Stomach (tissue), 9 donors: ENCODE measurements around the gene ABCC8. TPM values are rescaled to one million over a fixed set of nuclear protein-coding genes. Genes with fewer than 3 reads are reported as not detected.

Experiments used
- DNase-seq, 2 donors: peaks; one replicate each; pipeline versions ENCODE4 v3.0.0 to v3.0.0-alpha.2; 2013 to 2019
- H3K27ac ChIP-seq, 5 donors: fragments of 200-600 bp in 4 of 5; sonication (generic) in 4 of 5; one replicate each; pipeline ENCODE4 v1.5.1; 2013 to 2019; ENCODE audit warnings: mild to moderate bottlenecking in 1 of 5, moderate library complexity in 1 of 5
- H3K27me3 ChIP-seq, 3 donors: fragments of 200-600 bp; sonication (generic); one replicate each; pipeline ENCODE4 v1.5.1; 2017 to 2019; ENCODE audit warnings: mixed run types in 1 of 3
- H3K36me3 ChIP-seq, 4 donors: fragments of 200-600 bp; sonication (generic); 1 replicate in 3 of 4; 2 replicates in 1 of 4; pipeline ENCODE4 v1.5.1; 2016 to 2019
- H3K4me1 ChIP-seq, 4 donors: fragments of 200-600 bp; sonication (generic); one replicate each; pipeline ENCODE4 v1.5.1; 2016 to 2019
- H3K4me3 ChIP-seq, 4 donors: fragments of 200-600 bp; sonication (generic) in 3 of 4; one replicate each; pipeline ENCODE4 v1.5.1; 2016 to 2019; ENCODE audit warnings: mild to moderate bottlenecking in 1 of 4
- H3K9me3 ChIP-seq, 4 donors: fragments of 200-600 bp; sonication (generic); one replicate each; pipeline ENCODE4 v1.5.1; 2016 to 2019
- EP300 ChIP-seq: sonication (generic); formaldehyde crosslinking; IDR thresholded peaks from one replicate; pipeline ENCODE4 v1.6.1; 2017; ENCODE audit warnings: antibody characterized with exemption
- POLR2A ChIP-seq, 4 donors: fragments of 450-650 bp; IDR thresholded peaks; one replicate each; pipeline ENCODE4 v1.6.1; 2016; ENCODE audit warnings: antibody characterized with exemption in 4 of 4, control low read depth in 2 of 4, mild to moderate bottlenecking in 1 of 4, moderate library complexity in 1 of 4
- POLR2AphosphoS5 ChIP-seq, 3 donors: sonication (generic); formaldehyde crosslinking; IDR thresholded peaks; one replicate each; pipeline ENCODE4 v1.6.1; 2016; ENCODE audit warnings: antibody characterized with exemption in 3 of 3
- WGBS, 5 donors: extraction: QIAGEN DNeasy Blood & Tissue Kit in 3 of 5; methylation state at CpG; one replicate each; pipeline versions ENCODE4 v1.1.5 to v1.1.7; 2013 to 2018; 5-methylcytosine and 5-hydroxymethylcytosine counted together
- intact Hi-C: fragments of 100-400 bp; cut with DNase I; formaldehyde crosslinking; loops from one replicate; pipeline ENCODE4 v1.15.1; 2023; ENCODE audit warnings: low total_unique reads
- polyA plus RNA-seq, 3 donors: library from polyadenylated mRNA; stranded (reverse); fragments of 200-250 nt; gene quantifications; one replicate each; pipeline ENCODE4 v1.2.3, GENCODE V29; 2013
- total RNA-seq, 5 donors: library from RNA; depleted of rRNA; stranded (reverse); fragments of >200 nt; gene quantifications; one replicate each; pipeline versions ENCODE4 v1.1.0 to v1.2.3, GENCODE V29; 2014 to 2016
- TF ChIP-seq, protein P1 (sequence below), 7 experiments: fragments of 450-650 bp in 4 of 7; fragments of 200-600 bp in 3 of 7; sonication (generic) in 3 of 7; IDR thresholded peaks; one replicate each; pipeline ENCODE4 v1.5.1; 2016 to 2019; ENCODE audit warnings: antibody characterized with exemption in 7 of 7, control low read depth in 2 of 7, mild to moderate bottlenecking in 1 of 7
- donor health status: healthy with polysubstance abuse.
- donor health status: Bipolar disorder and iron deficiency.
- donor health status: healthy.

ABCC8 gene
- total and polyA plus RNA-seq, 8 donors: 3.9 to 69.6 (median 32.1) TPM; not detected in 1

GRCh38 chr11:17388609-17389210 lies 87.9 kb downstream of the ABCC8 start, which contains the start of gene KCNJ11:
Gene KCNJ11 (minus strand): TSS chr11:17388659. CDS start chr11:17388091, 568 bp downstream.
- WGBS, 5 donors: 2 to 7% (median 3%) methylated on average over 25 to 53 of the region's 53 CpGs
- H3K27me3 ChIP-seq: peaks cover 0 to 15% (median 0%) of the 10 kb centered on the region in 3 donors

GRCh38 chr11:17387811-17388210 lies 88.8 kb downstream of the ABCC8 start:
- Histone ChIP-seq H3K27ac (no peak overlapping the region), H3K27me3 (peaks cover 0 to 15% (median 0%) of the 10 kb centered on the region in 3 donors), H3K9me3 (no peaks in the 10 kb centered on the region), H3K4me3 (peak overlapping the region in 2 of 4 donors; percentile 60 to 62), H3K4me1 (peaks cover 4 to 38% (median 18%) of the 10 kb centered on the region in 4 donors), H3K36me3 (no peaks in the 10 kb centered on the region)
- TF ChIP-seq POLR2A (IDR thresholded peaks at IDR 0.05): no peak
- TF ChIP-seq, protein P1, sequence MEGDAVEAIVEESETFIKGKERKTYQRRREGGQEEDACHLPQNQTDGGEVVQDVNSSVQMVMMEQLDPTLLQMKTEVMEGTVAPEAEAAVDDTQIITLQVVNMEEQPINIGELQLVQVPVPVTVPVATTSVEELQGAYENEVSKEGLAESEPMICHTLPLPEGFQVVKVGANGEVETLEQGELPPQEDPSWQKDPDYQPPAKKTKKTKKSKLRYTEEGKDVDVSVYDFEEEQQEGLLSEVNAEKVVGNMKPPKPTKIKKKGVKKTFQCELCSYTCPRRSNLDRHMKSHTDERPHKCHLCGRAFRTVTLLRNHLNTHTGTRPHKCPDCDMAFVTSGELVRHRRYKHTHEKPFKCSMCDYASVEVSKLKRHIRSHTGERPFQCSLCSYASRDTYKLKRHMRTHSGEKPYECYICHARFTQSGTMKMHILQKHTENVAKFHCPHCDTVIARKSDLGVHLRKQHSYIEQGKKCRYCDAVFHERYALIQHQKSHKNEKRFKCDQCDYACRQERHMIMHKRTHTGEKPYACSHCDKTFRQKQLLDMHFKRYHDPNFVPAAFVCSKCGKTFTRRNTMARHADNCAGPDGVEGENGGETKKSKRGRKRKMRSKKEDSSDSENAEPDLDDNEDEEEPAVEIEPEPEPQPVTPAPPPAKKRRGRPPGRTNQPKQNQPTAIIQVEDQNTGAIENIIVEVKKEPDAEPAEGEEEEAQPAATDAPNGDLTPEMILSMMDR (IDR thresholded peaks at IDR 0.05): no peak
- no peak for TF ChIP-seq EP300
- 88 to 91% (median 90%) methylated on average over 17 to 20 of the region's 20 CpGs for WGBS, 5 donors
- no peak for DNase-seq
- intact Hi-C loops: no loop called here

More at GRCh38 chr11:17388609-17389210, 87.9 kb downstream of the ABCC8 start, which contains the start of gene KCNJ11:
- intact Hi-C loops: no loop called here
- peaks cover 4 to 38% (median 18%) of the 10 kb centered on the region in 4 donors for H3K4me1 ChIP-seq
- H3K9me3 ChIP-seq: no peaks in the 10 kb centered on the region
- DNase-seq: peak; percentile 35 to 54
- H3K36me3 ChIP-seq: no peaks in the 10 kb centered on the region
- peak within 1 kb of the TSS; percentile 51 to 62 (median 60) for H3K4me3 ChIP-seq
- H3K27ac ChIP-seq: peak within 1 kb of the TSS; percentile 75 to 92 (median 78)
- TF ChIP-seq, protein P1 (IDR thresholded peaks at IDR 0.05): no peak
- TF ChIP-seq POLR2AphosphoS5 (IDR thresholded peaks at IDR 0.05): no peak
- TF ChIP-seq POLR2A (IDR thresholded peaks at IDR 0.05): no peak
- TF ChIP-seq EP300: no peak

DNA sequence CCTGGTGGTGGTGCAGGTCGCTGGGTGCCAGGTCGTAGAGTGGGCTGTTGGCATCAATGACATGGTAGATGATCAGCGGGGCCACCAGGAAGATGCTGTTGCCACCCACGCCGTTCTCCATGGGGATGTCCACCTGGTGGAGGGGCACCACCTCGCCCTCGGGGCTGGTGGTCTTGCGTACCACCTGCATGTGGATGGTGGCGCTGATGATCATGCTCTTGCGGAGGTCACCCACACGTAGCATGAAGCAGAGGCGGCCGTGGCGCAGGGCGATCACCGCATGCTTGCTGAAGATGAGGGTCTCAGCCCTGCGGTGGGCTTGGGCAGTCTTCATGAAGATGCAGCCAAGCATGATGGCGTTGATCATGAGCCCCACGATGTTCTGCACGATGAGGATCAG lies 89.4 kb downstream of the ABCC8 start:
- peak overlapping the region in 1 of 5 donors; percentile 67 for H3K27ac ChIP-seq
- 96 to 98% (median 97%) methylated on average over 14 to 20 of the region's 20 CpGs for WGBS, 5 donors
- intact Hi-C loops: no loop called here
- DNase-seq: no peak
- no peak for TF ChIP-seq EP300
- TF ChIP-seq POLR2AphosphoS5 (IDR thresholded peaks at IDR 0.05): no peak
- TF ChIP-seq POLR2A (IDR thresholded peaks at IDR 0.05): no peak
- TF ChIP-seq, protein P1 (IDR thresholded peaks at IDR 0.05): no peak
- H3K36me3 ChIP-seq: no peaks in the 10 kb centered on the region
- H3K4me3 ChIP-seq: peak overlapping the region in 1 of 4 donors; percentile 44
- H3K4me1 ChIP-seq: peaks cover 4 to 38% (median 18%) of the 10 kb centered on the region in 4 donors
- H3K9me3 ChIP-seq: no peaks in the 10 kb centered on the region
- peaks cover 0 to 15% (median 0%) of the 10 kb centered on the region in 3 donors for H3K27me3 ChIP-seq

DNA sequence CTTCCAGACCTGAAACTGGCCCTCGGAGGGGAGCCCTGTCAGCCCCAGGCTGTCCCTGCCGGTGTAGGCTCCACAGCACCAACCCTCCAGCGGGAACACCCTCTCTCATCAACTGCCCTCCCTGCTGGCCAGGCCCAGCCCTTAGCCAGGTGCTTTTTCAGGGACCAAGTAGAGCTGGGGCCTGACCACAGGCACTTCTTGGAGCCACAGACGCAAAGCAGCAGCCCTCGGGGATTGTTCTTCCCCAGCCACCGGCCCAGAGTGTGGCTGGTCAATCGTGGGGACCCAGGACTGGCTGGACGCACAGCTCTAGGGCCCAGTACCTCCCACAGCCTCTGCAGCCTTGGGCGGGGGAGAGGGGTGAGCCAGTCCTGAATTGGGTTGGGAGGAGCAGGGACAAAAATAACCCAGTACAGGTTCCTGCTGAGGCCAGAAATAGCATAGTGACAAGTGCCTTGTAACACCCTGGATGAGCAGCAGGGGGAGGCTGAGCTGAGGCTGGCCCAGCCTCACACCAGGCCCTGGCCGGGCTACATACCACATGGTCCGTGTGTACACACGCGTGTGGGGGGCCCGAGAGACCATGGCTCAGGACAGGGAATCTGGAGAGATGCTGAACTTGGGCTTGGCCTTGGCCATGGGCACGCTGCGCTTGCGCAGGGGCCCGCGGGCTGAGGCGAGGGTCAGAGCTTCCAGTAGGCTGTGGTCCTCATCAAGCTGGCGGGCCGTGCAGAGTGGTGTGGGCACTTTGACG lies 90.1 kb downstream of the ABCC8 start:
- TF ChIP-seq, protein P1 (IDR thresholded peaks at IDR 0.05): peak in 5 of 7 experiments; percentile 53 to 87 (median 70)
- no peak for TF ChIP-seq POLR2AphosphoS5 (IDR thresholded peaks at IDR 0.05)
- WGBS, 5 donors: 47 to 63% (median 56%) methylated on average over 20 to 23 of the region's 23 CpGs

More for the DNA sequence above, 90.1 kb downstream of the ABCC8 start:
- intact Hi-C loops: no loop called here
- H3K4me1 ChIP-seq: peaks cover 4 to 38% (median 18%) of the 10 kb centered on the region in 4 donors
- DNase-seq: peak; percentile 80
- H3K36me3 ChIP-seq: no peaks in the 10 kb centered on the region
- peak overlapping the region; percentile 21 to 75 (median 67) for H3K27ac ChIP-seq
- peak overlapping the region; percentile 12 to 44 (median 28) for H3K4me3 ChIP-seq
- no peaks in the 10 kb centered on the region for H3K9me3 ChIP-seq
- peaks cover 0 to 15% (median 0%) of the 10 kb centered on the region in 3 donors for H3K27me3 ChIP-seq
